Spleen (tissue), 7 donors: ENCODE measurements around the gene RABL6.

Source experiments
- POLR2A ChIP-seq, 3 donors: fragments of 450-650 bp; IDR thresholded peaks; one replicate each; pipeline ENCODE4 v1.5.1; 2017; ENCODE audit warnings: antibody characterized with exemption in 3 of 3, mild to moderate bottlenecking in 1 of 3
- POLR2AphosphoS5 ChIP-seq, 3 donors: sonication (generic); formaldehyde crosslinking; IDR thresholded peaks; one replicate each; pipeline ENCODE4 v1.5.1; 2017; ENCODE audit warnings: antibody characterized with exemption in 3 of 3
- TF ChIP-seq, protein P1 (sequence below), 11 experiments: fragments of 200-600 bp in 7 of 11; fragments of 450-650 bp in 4 of 11; sonication (generic) in 4 of 11; IDR thresholded peaks in 8 of 11; conservative IDR thresholded peaks in 3 of 11; 1 replicate in 7 of 11; 2 replicates in 4 of 11; pipeline versions ENCODE4 v1.4.0 to v1.8.0; 2016 to 2021; ENCODE audit warnings: antibody characterized with exemption in 11 of 11, inconsistent platforms in 4 of 11, mild to moderate bottlenecking in 1 of 11
- donor health status: DM: no; HTN: no; CAD: no; lungs with moderate emphysema.
- donor health status: DM: no; HTN: no; CAD: no.
- donor health status: DM: no; HTN: no; CAD: no.

DNA sequence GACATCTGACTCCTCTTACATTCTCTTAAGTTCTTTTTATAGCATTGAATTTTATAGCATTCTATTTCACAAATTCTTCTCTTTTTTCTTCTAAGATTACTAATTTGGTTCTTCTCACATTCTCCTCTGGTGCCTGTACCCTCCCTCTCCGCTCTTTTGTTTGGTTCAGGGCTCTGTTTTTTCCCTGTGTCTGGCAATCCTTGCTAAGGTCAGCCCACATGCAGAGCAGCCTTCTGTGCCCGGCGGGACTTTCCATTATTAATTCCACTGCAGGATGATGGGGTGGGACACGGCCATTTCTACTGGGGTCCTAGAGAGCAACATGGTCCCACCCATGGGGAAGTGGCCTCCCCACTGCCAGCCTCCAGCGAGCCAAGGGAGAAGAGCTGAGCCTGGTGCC is 68.7 kb downstream of the RABL6 start:
- TF ChIP-seq, protein P1, sequence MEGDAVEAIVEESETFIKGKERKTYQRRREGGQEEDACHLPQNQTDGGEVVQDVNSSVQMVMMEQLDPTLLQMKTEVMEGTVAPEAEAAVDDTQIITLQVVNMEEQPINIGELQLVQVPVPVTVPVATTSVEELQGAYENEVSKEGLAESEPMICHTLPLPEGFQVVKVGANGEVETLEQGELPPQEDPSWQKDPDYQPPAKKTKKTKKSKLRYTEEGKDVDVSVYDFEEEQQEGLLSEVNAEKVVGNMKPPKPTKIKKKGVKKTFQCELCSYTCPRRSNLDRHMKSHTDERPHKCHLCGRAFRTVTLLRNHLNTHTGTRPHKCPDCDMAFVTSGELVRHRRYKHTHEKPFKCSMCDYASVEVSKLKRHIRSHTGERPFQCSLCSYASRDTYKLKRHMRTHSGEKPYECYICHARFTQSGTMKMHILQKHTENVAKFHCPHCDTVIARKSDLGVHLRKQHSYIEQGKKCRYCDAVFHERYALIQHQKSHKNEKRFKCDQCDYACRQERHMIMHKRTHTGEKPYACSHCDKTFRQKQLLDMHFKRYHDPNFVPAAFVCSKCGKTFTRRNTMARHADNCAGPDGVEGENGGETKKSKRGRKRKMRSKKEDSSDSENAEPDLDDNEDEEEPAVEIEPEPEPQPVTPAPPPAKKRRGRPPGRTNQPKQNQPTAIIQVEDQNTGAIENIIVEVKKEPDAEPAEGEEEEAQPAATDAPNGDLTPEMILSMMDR (IDR thresholded peaks at IDR 0.05 in 8 of 11, conservative IDR thresholded peaks at IDR 0.05 in 3 of 11): no peak
- TF ChIP-seq POLR2A (IDR thresholded peaks at IDR 0.05) (no peak), POLR2AphosphoS5 (IDR thresholded peaks at IDR 0.05) (no peak)
